CD4-positive, alpha-beta T cell treated with Interferon gamma for 1 hour (primary cell): ENCODE data around the gene SEC31B.

Experiments
- DNase-seq: peaks from one replicate; pipeline ENCODE4 v3.0.0-alpha.2; 2020

Gene SEC31B

DNA sequence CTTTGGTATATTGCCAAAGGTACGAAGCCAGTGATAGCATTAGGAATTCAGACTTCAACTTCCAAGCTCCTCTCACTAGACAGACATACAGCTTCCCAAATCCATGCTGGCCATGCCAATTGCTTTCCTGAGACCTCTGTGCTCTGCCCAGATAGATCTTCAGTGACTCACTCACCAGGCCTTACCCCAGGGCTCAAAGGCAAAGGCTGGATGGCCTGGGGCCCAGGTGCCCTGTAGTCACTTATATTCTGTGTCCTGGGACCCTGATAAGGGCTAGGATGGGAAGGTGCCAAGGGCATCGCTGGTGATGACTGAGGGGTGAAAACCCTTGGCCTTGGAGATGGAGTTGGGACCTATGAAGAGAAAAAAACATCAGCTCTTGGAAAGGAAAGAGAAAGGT lies 29.1 kb downstream of the SEC31B start:
- DNase-seq, result no peak

DNA sequence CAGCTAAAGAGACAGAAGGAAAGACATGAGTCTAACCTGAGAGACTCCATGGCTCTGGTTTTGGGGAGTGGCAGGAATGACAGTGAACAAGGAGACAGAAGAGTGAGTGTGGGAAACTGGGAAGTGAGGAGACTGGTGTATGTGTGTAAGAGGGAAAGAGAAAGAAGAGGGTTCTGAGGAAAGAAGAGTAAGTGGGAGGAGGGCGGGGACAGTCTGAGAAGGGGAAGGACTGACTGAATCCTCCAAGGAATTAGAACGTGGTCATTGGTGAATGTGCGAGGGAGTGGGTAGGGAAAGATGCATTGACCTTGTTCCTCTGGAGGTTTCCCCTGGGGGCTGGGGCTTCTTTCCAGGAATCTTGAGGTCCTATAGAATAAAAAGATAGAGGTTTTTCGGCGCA lies 30.3 kb downstream of the SEC31B start:
- no peak for DNase-seq

- DNase-seq, result no peak
Observed at GRCh38 chr10:100487529-100487928, 32.1 kb downstream of the SEC31B start.

DNA sequence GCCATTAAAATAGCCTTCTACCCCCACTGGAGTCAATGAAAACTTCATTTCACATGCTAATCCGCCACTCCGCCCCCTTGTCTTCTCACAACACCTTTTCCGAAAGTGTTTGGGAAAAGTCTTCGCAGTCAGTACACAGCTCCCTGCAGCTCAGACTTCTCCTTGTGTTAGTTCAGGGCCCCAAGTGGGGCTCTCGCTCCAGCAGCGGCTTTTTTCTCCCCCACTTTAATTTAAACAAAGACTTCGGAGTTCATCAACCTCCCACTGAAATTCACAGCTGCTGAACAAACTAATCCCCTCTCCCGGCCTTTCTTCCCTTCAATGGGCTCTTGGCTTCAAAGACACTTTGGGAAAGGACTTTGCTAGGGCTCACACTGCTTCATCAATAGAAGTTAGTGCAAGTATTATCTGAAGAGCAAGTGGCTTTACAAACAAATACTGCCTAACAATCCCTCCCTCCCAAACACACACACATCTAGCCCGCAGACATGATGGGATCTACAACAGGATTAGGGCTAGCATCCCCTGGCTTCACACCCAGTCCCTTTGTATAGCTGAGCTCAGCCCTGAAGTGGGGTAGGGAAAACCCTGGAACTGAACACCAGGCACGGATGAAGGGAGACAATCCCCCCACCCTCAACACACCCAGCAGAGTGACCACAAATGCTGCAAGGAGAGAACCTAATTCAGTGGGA lies 33.7 kb downstream of the SEC31B start:
- no peak for DNase-seq

DNA sequence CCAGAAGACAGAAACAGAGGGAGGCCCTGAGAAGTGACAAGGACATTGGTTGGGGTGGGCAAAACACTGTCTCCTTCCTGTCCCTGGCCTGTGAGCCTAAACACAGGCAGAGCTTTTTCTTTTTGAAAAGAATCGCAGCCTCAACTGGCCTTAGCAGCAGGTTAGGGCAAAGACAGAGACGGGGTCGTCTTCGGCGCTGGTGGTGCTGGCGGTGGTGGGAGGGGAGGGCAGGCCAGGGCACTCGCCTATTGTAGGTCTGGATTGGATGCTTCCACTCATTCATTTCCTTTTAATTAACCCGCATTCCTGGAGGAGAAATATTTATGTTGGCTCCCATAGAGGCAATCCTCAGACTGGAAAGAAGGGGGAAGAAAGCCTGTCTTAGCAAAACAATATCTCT lies 34.3 kb downstream of the SEC31B start:
- no peak for DNase-seq

DNA sequence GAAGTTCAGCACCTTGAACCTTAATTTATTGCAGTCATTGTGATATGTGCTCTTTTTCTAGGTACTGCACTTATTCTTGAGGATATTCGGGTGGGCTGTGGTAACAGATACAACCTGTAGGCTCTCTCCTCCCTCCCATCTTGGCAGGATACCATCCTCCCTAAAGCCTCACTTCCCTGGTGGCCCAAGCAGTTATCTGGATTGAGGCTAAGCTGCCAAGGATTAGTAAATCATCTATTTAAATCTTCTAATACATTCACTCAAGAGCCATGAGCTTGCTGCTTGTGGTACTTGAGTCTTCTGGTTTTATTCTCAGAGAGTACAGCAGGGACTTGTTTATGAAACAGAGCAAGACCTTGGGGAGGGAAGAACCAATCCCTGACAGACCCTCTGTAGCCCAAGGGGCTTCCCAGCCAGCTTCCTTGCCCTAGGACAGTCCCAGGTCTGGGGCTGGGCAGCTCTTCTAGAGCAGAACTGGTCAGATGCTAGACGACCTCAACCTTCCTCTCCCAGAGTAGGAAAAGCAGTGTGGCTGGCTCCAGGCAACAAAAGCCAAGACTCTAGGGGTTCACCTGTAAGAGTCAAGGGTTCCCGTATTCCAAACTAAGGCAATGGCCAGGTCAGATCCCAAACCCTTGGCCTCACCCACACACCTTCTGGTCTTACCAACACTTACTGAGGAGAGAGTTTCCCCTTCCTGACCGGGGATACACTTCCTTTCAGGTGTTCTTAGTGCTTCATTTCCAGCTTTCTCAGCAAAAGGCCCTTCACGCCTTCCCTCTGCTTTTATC lies 35.6 kb downstream of the SEC31B start:
- DNase-seq, result no peak

- DNase-seq, result no peak
Observed at GRCh38 chr10:100482834-100483185, 36.9 kb downstream of the SEC31B start.

GRCh38 chr10:100482181-100482833 lies 37.4 kb downstream of the SEC31B start:
- peak; percentile 62 for DNase-seq

DNA sequence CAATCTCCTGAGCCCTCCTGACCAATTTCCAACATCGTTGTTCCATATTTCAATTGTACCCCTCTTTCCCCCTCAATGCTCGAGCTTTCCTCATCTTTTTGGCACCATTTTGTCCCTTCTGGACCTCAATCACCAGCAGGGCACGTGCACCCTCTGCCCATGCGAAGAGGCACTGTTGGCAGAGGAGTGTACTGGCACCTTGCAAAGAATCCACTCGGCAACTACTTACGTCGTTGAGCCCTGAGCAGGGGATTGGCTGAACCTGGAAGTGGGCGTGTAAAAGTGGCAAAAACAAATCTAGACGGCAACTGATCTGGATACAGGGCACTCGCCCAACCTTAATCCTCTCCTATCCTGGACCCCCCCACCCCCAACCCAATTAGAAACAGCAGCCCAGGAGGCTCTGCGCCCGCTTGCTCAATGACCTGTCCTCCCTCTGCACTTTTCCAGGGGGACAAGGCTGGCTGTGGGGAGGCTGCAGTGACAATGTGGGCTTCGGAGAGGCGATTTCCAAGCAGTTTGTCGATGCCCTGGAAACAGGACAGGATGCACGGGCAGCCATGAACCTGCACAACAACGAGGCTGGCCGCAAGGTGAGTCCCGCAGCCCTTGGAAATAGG lies 38.1 kb downstream of the SEC31B start:
- peak; percentile 89 for DNase-seq

DNA sequence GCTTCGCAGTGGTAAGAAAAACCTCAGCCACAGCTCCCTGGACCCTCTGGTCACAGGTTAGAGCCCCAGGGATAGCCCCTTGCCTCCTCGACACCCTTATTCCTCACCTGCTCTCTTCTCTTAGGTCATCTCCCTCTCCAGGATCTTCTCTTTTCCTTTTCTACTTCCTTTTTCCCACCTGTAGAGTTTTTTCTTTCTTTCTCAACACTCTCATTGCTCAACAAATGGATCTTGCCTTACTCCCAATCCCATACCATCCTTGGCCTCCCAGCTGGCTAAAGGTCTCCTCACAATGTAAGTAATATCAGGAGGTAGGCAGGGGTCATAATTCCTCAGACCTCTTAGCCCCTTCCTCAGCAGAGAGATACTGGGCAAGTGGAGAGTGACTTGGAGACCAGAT lies 39.7 kb downstream of the SEC31B start:
- DNase-seq, result no peak

DNA sequence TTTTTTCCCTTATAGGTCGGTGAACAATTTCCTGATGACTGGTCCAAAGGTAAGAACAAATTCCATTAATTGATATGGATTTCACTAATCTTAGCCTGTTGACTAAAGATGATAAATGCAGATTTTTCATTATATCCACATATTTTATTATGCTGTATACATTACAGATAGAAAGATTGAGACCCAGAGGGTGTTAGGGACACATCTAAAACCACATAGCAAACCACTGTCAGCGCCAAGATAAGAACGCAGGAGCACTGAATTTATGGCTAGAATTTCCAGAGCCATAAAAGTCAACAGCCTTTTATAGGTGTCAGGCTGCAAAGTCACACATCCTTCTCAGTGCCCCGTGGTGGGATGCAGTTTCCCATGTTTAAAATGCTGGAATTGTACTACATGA lies 40.6 kb downstream of the SEC31B start:
- DNase-seq, result no peak

DNA sequence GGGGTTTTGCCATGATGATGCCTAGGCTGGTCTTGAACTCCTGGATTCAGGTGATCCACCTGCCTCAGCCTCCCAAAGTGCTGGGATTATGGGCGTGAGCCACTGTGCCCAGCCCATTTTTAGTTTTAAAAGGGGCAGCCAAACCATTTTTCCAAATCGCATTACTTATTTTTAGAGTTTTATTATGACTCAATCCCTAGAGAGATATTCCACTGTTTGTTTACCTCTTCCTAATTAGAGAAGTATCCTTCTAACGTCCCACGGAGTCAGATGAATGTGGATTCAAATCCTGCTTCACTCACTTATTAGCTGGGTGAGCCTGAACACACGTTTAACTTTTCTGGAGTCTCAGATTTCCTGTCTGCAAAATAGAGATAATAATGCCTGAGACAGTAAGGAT lies 41.7 kb downstream of the SEC31B start:
- no peak for DNase-seq

DNA sequence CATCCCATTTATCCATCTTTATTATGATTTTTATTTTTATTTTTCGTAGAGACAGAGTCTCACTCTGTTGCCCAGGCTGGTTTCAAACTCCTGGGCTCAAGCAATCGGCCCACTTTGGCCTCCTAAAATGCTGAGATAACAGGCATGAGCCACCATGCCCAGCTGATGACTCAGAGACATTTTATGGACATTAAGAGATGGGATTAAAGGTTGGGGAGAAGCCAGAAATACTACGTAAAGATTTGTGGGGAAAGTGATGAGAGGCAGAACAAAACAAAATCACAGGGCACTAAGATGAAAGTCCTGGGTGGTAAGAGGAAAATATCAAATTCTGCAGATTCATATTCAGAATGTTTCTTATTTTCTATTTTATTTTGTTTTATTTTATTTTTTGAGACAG lies 49.3 kb downstream of the SEC31B start:
- DNase-seq, result no peak

DNA sequence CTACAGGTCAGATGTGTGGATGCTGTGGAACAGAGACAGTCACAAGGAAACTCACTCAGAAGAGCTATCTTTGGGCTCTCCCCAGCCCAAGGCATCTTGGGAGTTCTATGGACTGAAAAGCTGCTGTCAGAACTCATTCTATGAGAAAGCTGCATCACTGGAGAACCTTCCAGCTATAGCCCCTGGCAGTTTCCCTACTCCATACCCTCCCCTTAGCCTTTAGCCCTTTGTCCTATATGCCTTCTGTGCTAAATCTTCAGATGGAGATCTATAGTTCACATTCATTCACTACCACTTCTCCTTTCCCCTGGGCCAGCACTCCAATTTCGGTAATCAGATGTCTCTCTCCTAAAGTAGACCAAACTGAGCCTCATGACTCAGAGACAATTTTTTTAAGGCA lies 49.9 kb downstream of the SEC31B start:
- DNase-seq, result no peak

GRCh38 chr10:100468978-100469377 lies 50.7 kb downstream of the SEC31B start:
- no peak for DNase-seq

DNA sequence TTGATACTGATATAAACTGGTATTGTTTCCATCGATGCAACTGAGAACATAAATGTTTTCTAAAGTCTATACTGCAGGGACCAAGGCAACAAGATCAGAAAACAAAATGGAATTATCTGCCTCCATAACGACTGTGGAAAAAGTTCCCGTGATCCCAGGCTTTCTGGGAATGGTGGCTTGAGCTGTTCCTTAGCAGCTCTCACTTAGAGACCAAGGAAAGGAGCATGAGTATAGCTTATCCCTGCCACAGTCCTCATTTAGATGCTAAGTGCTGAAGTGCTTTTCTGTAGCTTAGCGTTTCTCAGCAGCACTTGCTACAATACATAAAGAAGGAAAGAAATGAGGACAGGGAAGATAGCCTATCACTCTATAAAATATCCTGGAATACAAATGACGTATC lies 51.3 kb downstream of the SEC31B start:
- DNase-seq, result no peak

- DNase-seq, result no peak
Observed at GRCh38 chr10:100462709-100463108, 57.0 kb downstream of the SEC31B start, which contains the start of gene WNT8B. TSS of gene WNT8B (plus strand) at chr10:100463009. CDS start at chr10:100463169, 160 bp downstream.

GRCh38 chr10:100448951-100449350 lies 70.7 kb downstream of the SEC31B start:
- no peak for DNase-seq

- no peak for DNase-seq
Observed at GRCh38 chr10:100447663-100448062, 72.0 kb downstream of the SEC31B start.

- no peak for DNase-seq
Observed at GRCh38 chr10:100446130-100446761, 73.4 kb downstream of the SEC31B start.

GRCh38 chr10:100442548-100442947 lies 77.1 kb downstream of the SEC31B start:
- no peak for DNase-seq

DNA sequence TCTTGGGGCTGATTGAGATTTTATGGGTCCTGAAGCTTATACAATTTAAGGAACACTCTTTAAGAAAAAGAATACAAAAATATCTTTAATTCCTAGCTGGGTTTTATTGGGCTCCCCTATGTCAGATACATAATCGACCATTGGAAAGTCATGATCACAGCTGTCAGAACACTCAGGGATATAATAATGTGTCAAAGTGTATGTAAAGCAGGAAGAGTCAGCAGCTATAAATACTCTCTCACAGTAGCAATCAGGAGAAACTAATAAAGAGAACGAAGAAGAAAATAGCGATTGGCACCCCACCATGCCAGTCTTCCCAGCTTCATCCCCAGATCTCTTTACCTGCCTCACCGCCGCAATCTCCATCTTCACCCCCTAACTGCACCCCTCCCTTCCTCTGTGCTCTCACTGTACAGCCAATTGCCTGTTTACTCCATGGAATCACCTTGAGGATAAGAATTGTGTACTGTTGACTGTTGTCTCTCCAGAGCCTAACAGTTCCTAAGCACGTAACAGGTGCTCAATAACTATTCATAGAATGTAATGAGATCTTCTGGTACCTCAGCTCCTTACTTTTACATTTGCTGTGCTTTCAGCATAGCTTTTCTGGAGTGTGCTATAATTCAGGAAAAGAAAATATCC lies 80.9 kb downstream of the SEC31B start:
- no peak for DNase-seq
